Stomach (tissue), 4 donors: ENCODE data around the gene FLNA.

Experiments used
- POLR2A ChIP-seq, 4 donors: fragments of 450-650 bp; IDR thresholded peaks; one replicate each; pipeline ENCODE4 v1.6.1; 2016; ENCODE audit warnings: antibody characterized with exemption in 4 of 4, control low read depth in 2 of 4, mild to moderate bottlenecking in 1 of 4, moderate library complexity in 1 of 4
- POLR2AphosphoS5 ChIP-seq, 3 donors: sonication (generic); formaldehyde crosslinking; IDR thresholded peaks; one replicate each; pipeline ENCODE4 v1.6.1; 2016; ENCODE audit warnings: antibody characterized with exemption in 3 of 3
- TF ChIP-seq, protein P1 (sequence below), 7 experiments: fragments of 450-650 bp in 4 of 7; fragments of 200-600 bp in 3 of 7; sonication (generic) in 3 of 7; IDR thresholded peaks; one replicate each; pipeline ENCODE4 v1.5.1; 2016 to 2019; ENCODE audit warnings: antibody characterized with exemption in 7 of 7, control low read depth in 2 of 7, mild to moderate bottlenecking in 1 of 7

DNA sequence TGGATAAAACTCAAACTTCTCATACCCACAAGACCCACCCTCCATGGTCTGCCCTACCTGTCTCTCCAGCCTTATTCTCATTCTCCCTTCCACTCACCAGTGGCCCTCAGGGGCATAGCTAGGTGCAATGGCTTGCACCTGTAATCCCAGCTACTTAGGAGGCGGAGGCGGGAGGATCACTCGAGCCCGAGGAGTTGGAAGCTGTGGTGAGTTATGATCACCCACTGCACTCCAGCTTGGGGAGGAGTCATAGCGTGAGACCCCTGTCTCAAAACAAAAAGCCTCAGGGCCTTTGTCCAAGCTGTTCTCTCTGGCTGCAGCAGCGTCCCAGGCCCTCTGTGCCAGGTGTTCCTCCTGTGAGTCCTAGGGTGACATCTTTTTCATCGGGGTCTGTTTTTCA lies 62.3 kb downstream of the FLNA start:
- TF ChIP-seq, protein P1, sequence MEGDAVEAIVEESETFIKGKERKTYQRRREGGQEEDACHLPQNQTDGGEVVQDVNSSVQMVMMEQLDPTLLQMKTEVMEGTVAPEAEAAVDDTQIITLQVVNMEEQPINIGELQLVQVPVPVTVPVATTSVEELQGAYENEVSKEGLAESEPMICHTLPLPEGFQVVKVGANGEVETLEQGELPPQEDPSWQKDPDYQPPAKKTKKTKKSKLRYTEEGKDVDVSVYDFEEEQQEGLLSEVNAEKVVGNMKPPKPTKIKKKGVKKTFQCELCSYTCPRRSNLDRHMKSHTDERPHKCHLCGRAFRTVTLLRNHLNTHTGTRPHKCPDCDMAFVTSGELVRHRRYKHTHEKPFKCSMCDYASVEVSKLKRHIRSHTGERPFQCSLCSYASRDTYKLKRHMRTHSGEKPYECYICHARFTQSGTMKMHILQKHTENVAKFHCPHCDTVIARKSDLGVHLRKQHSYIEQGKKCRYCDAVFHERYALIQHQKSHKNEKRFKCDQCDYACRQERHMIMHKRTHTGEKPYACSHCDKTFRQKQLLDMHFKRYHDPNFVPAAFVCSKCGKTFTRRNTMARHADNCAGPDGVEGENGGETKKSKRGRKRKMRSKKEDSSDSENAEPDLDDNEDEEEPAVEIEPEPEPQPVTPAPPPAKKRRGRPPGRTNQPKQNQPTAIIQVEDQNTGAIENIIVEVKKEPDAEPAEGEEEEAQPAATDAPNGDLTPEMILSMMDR (IDR thresholded peaks at IDR 0.05) = no peak
- TF ChIP-seq POLR2A (IDR thresholded peaks at IDR 0.05) = no peak
- no peak for TF ChIP-seq POLR2AphosphoS5 (IDR thresholded peaks at IDR 0.05)
